GM23338 (cell line): Measurements from ENCODE around the gene FPGS. TPM values are rescaled to one million over a fixed set of nuclear protein-coding genes. Genes with fewer than 3 reads are reported as not detected.

Experiments
- ATAC-seq: fragments of 200-7000 bp; cut with Tn5 transposase; 3 replicates; pipeline ENCODE4 v1.9.1; 2020
- DNase-seq: peaks from one replicate; pipeline ENCODE4 v3.0.0-alpha.2; 2015; ENCODE audit warnings: low spot score
- H2AFZ ChIP-seq: fragments of 200-600 bp; sonication (generic); 2 replicates; pipeline ENCODE4 v1.8.0; 2016; ENCODE audit warnings: antibody characterized with exemption, mild to moderate bottlenecking, moderate library complexity
- H3F3A ChIP-seq: fragments of 200-600 bp; sonication (generic); replicated peaks from 2 replicates; pipeline ENCODE4 v1.8.0; 2017; ENCODE audit warnings: antibody characterized with exemption, mixed run types, low read depth
- H3K27ac ChIP-seq: fragments of 200-600 bp; sonication (generic); 2 replicates; pipeline ENCODE4 v1.6.1; 2016; ENCODE audit warnings: low read depth
- H3K27me3 ChIP-seq: fragments of 200-600 bp; sonication (generic); 2 replicates; pipeline ENCODE4 v1.8.0; 2016; ENCODE audit warnings: mild to moderate bottlenecking, mixed run types, moderate library complexity; ENCODE audit not compliant: insufficient read depth
- H3K36me3 ChIP-seq: fragments of 200-600 bp; sonication (generic); 2 replicates; pipeline ENCODE4 v1.8.0; 2016; ENCODE audit warnings: mild to moderate bottlenecking; ENCODE audit not compliant: insufficient read depth
- H3K4me1 ChIP-seq: fragments of 200-600 bp; sonication (generic); 2 replicates; pipeline ENCODE4 v1.8.0; 2016; ENCODE audit warnings: mild to moderate bottlenecking, moderate library complexity; ENCODE audit not compliant: insufficient read depth
- H3K4me2 ChIP-seq: fragments of 200-600 bp; sonication (generic); 2 replicates; pipeline ENCODE4 v1.7.1; 2017; ENCODE audit warnings: mixed run types
- H3K4me3 ChIP-seq: fragments of 200-600 bp; sonication (generic); 2 replicates; pipeline ENCODE4 v1.6.1; 2016; ENCODE audit warnings: mixed run types
- H3K79me2 ChIP-seq: fragments of 200-600 bp; sonication (generic); replicated peaks from 2 replicates; pipeline ENCODE4 v1.8.0; 2017; ENCODE audit warnings: mild to moderate bottlenecking; ENCODE audit not compliant: insufficient read depth
- H3K9me2 ChIP-seq: fragments of 200-600 bp; sonication (generic); 2 replicates; pipeline ENCODE4 v1.8.0; 2017; ENCODE audit not compliant: insufficient read depth
- H4K20me1 ChIP-seq: fragments of 200-600 bp; sonication (generic); replicated peaks from 2 replicates; pipeline ENCODE4 v1.8.0; 2017; ENCODE audit warnings: mild to moderate bottlenecking; ENCODE audit not compliant: insufficient read depth
- H3K27ac Mint-ChIP-seq: 2 replicates; pipeline ENCODE4 v1.8.0; 2020; ENCODE audit warnings: inconsistent platforms, mild to moderate bottlenecking, moderate library complexity, mixed read lengths
- H3K27me3 Mint-ChIP-seq: 3 replicates; pipeline ENCODE4 v1.8.0; 2022; ENCODE audit warnings: low read depth, mild to moderate bottlenecking, moderate library complexity, mixed read lengths, inconsistent platforms; ENCODE audit not compliant: insufficient read depth, poor library complexity
- H3K36me3 Mint-ChIP-seq: 3 replicates; pipeline ENCODE4 v1.8.0; 2021; ENCODE audit warnings: low read depth, mild to moderate bottlenecking, inconsistent platforms, moderate library complexity, mixed read lengths
- H3K4me1 Mint-ChIP-seq: 3 replicates; pipeline ENCODE4 v1.8.0; 2020; ENCODE audit warnings: mild to moderate bottlenecking, inconsistent platforms, mixed read lengths
- H3K4me3 Mint-ChIP-seq: 3 replicates; pipeline ENCODE4 v1.8.0; 2021; ENCODE audit warnings: moderate library complexity, mild to moderate bottlenecking, inconsistent platforms, mixed read lengths
- H3K9me3 Mint-ChIP-seq: 3 replicates; pipeline ENCODE4 v1.8.0; 2020; ENCODE audit warnings: moderate library complexity, mild to moderate bottlenecking, inconsistent platforms, mixed read lengths
- CTCF ChIP-seq, 2 experiments: fragments of 200-600 bp in 1 of 2; sonication (generic) in 1 of 2; conservative IDR thresholded peaks; 2 replicates each; pipeline versions ENCODE4 v1.5.1 to v1.6.1; 2016 to 2017; ENCODE audit warnings: antibody characterized with exemption in 2 of 2, low read depth in 2 of 2, mild to moderate bottlenecking in 2 of 2, moderate library complexity in 1 of 2
- ETS1 ChIP-seq: IDR thresholded peaks from 2 replicates; pipeline ENCODE4 v1.6.1; 2016; ENCODE audit warnings: antibody characterized with exemption
- EZH2 ChIP-seq: fragments of 200-600 bp; sonication (generic); IDR thresholded peaks from one replicate; pipeline ENCODE4 v1.8.0; 2017; ENCODE audit warnings: antibody characterized with exemption, mild to moderate bottlenecking, low read depth; ENCODE audit not compliant: unreplicated experiment
- EZH2phosphoT487 ChIP-seq: fragments of 200-600 bp; sonication (generic); IDR thresholded peaks from one replicate; pipeline ENCODE4 v1.8.1; 2018; ENCODE audit warnings: antibody characterized with exemption; ENCODE audit not compliant: unreplicated experiment
- JUNB ChIP-seq: IDR thresholded peaks from one replicate; pipeline ENCODE4 v1.6.1; 2016; ENCODE audit warnings: antibody characterized with exemption; ENCODE audit not compliant: unreplicated experiment
- REST ChIP-seq: IDR thresholded peaks from one replicate; pipeline ENCODE4 v1.6.1; 2018; ENCODE audit warnings: antibody characterized with exemption; ENCODE audit not compliant: unreplicated experiment
- STAT1 ChIP-seq: IDR thresholded peaks from one replicate; pipeline ENCODE4 v1.6.1; 2016; ENCODE audit warnings: antibody characterized with exemption; ENCODE audit not compliant: unreplicated experiment
- ZNF114 ChIP-seq: fragments of 250-450 bp; sonication (Bioruptor Pico); IDR thresholded peaks from 2 replicates; pipeline ENCODE4 v1.5.0; 2020; ENCODE audit warnings: mild to moderate bottlenecking, moderate library complexity
- ZNF331 ChIP-seq: fragments of 250-450 bp; sonication (Bioruptor Pico); IDR thresholded peaks from 2 replicates; pipeline ENCODE4 v1.5.0; 2020; ENCODE audit warnings: low read depth, mild to moderate bottlenecking, moderate library complexity
- polyA plus RNA-seq: library from polyadenylated mRNA; unstranded; fragments of >200 nt; fragmentation: Nextera tagmentation; extraction: Ambion mirVana; gene quantifications from 2 replicates; pipeline ENCODE4 v1.2.1, GENCODE V29; 2016
- total RNA-seq: library from RNA; depleted of rRNA; stranded (reverse); fragments of >200 nt; shearing (Covaris generic); gene quantifications from 2 replicates; pipeline ENCODE4 v1.2.3, GENCODE V29; 2014
- TF ChIP-seq, protein P1 (sequence below): fragments of 250-450 bp; sonication (Bioruptor Pico); IDR thresholded peaks from 2 replicates; pipeline ENCODE4 v1.5.0; 2020; ENCODE audit warnings: mild to moderate bottlenecking, moderate library complexity

FPGS gene
- total and polyA plus RNA-seq, 2 experiments from 2014 or later, result 40.7 to 87.2 TPM

- Histone ChIP-seq H3K4me1 (peaks cover 24% of the 10 kb centered on the region), H3K4me2 (no peak overlapping the region), H3K9me2 (no peaks in the 10 kb centered on the region), H3F3A (peaks cover 10% of the 10 kb centered on the region; the same call in 1 of the 2 replicates), H3K4me3 (no peak overlapping the region), H4K20me1 (no peaks in the 10 kb centered on the region), H3K27ac (no peak overlapping the region), H3K36me3 (no peaks in the 10 kb centered on the region), H2AFZ (no peak overlapping the region), H3K27me3 (no peaks in the 10 kb centered on the region), H3K79me2 (no peaks in the 10 kb centered on the region)
- no peak for ATAC-seq
- Mint-ChIP-seq H3K36me3 (no peaks in the 10 kb centered on the region; the same call in 2 of the 3 replicates), H3K4me1 (peaks cover 51% of the 10 kb centered on the region), H3K27me3 (peaks cover 23% of the 10 kb centered on the region), H3K4me3 (no peak overlapping the region; the same call in 2 of the 3 replicates), H3K9me3 (no peaks in the 10 kb centered on the region), H3K27ac (no peak overlapping the region)
- no peak for TF ChIP-seq EZH2phosphoT487
- no peak for TF ChIP-seq EZH2
- TF ChIP-seq JUNB, result no peak
- no peak for TF ChIP-seq ZNF114 (CRISPR knock-in tag)
- no peak for TF ChIP-seq ZNF331
- no peak for TF ChIP-seq CTCF (conservative IDR thresholded peaks at IDR 0.05; ENCODE audit: low read depth in 2 of 2)
- TF ChIP-seq, protein P1, sequence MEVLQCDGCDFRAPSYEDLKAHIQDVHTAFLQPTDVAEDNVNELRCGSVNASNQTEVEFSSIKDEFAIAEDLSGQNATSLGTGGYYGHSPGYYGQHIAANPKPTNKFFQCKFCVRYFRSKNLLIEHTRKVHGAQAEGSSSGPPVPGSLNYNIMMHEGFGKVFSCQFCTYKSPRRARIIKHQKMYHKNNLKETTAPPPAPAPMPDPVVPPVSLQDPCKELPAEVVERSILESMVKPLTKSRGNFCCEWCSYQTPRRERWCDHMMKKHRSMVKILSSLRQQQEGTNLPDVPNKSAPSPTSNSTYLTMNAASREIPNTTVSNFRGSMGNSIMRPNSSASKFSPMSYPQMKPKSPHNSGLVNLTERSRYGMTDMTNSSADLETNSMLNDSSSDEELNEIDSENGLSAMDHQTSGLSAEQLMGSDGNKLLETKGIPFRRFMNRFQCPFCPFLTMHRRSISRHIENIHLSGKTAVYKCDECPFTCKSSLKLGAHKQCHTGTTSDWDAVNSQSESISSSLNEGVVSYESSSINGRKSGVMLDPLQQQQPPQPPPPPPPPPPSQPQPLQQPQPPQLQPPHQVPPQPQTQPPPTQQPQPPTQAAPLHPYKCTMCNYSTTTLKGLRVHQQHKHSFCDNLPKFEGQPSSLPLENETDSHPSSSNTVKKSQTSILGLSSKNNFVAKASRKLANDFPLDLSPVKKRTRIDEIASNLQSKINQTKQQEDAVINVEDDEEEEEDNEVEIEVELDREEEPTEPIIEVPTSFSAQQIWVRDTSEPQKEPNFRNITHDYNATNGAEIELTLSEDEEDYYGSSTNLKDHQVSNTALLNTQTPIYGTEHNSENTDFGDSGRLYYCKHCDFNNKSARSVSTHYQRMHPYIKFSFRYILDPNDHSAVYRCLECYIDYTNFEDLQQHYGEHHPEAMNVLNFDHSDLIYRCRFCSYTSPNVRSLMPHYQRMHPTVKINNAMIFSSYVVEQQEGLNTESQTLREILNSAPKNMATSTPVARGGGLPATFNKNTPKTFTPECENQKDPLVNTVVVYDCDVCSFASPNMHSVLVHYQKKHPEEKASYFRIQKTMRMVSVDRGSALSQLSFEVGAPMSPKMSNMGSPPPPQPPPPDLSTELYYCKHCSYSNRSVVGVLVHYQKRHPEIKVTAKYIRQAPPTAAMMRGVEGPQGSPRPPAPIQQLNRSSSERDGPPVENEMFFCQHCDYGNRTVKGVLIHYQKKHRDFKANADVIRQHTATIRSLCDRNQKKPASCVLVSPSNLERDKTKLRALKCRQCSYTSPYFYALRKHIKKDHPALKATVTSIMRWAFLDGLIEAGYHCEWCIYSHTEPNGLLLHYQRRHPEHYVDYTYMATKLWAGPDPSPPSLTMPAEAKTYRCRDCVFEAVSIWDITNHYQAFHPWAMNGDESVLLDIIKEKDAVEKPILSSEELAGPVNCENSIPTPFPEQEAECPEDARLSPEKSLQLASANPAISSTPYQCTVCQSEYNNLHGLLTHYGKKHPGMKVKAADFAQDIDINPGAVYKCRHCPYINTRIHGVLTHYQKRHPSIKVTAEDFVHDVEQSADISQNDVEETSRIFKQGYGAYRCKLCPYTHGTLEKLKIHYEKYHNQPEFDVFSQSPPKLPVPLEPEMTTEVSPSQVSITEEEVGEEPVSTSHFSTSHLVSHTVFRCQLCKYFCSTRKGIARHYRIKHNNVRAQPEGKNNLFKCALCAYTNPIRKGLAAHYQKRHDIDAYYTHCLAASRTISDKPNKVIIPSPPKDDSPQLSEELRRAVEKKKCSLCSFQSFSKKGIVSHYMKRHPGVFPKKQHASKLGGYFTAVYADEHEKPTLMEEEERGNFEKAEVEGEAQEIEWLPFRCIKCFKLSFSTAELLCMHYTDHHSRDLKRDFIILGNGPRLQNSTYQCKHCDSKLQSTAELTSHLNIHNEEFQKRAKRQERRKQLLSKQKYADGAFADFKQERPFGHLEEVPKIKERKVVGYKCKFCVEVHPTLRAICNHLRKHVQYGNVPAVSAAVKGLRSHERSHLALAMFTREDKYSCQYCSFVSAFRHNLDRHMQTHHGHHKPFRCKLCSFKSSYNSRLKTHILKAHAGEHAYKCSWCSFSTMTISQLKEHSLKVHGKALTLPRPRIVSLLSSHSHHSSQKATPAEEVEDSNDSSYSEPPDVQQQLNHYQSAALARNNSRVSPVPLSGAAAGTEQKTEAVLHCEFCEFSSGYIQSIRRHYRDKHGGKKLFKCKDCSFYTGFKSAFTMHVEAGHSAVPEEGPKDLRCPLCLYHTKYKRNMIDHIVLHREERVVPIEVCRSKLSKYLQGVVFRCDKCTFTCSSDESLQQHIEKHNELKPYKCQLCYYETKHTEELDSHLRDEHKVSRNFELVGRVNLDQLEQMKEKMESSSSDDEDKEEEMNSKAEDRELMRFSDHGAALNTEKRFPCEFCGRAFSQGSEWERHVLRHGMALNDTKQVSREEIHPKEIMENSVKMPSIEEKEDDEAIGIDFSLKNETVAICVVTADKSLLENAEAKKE (CRISPR knock-in tag), result no peak
- TF ChIP-seq REST, result no peak
- no peak for TF ChIP-seq ETS1
- no peak for TF ChIP-seq STAT1
- DNase-seq, result no peak
Observed at GRCh38 chr9:127765418-127765817, 37.3 kb upstream of the FPGS start.
